NT2/D1 (cell line): ENCODE data around the gene OR51B4.

Experiments used
- SUZ12 ChIP-seq: IDR thresholded peaks from 2 replicates; pipeline ENCODE4 v1.6.1; 2011; ENCODE audit not compliant: insufficient read length, insufficient read depth; ENCODE audit errors: extremely low read depth
- YY1 ChIP-seq: IDR thresholded peaks from 2 replicates; pipeline ENCODE4 v1.6.1; 2011; ENCODE audit not compliant: insufficient read length, insufficient read depth

DNA sequence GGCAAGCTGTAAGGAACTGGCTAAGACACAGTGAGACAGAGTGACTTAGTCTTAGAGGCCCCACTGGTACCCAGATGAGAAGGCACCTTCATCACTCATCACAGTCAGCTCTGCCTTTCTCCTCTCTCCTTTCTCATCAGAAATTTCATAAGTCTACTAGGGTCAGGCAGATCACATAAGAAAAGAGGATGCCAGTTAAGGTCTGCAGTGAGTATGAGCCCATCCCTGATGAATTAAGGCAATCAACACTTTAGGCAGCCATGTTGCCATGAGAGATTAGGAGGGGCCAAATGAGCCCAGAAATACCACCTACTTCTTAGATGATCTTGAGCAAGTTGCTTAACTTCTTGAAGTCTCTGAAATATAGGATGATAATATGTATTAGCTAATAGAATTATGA, 20.1 kb downstream of the OR51B4 start:
- no peak for TF ChIP-seq YY1
- no peak for TF ChIP-seq SUZ12
